ENCODE measurements around the gene TPP1.

DNA sequence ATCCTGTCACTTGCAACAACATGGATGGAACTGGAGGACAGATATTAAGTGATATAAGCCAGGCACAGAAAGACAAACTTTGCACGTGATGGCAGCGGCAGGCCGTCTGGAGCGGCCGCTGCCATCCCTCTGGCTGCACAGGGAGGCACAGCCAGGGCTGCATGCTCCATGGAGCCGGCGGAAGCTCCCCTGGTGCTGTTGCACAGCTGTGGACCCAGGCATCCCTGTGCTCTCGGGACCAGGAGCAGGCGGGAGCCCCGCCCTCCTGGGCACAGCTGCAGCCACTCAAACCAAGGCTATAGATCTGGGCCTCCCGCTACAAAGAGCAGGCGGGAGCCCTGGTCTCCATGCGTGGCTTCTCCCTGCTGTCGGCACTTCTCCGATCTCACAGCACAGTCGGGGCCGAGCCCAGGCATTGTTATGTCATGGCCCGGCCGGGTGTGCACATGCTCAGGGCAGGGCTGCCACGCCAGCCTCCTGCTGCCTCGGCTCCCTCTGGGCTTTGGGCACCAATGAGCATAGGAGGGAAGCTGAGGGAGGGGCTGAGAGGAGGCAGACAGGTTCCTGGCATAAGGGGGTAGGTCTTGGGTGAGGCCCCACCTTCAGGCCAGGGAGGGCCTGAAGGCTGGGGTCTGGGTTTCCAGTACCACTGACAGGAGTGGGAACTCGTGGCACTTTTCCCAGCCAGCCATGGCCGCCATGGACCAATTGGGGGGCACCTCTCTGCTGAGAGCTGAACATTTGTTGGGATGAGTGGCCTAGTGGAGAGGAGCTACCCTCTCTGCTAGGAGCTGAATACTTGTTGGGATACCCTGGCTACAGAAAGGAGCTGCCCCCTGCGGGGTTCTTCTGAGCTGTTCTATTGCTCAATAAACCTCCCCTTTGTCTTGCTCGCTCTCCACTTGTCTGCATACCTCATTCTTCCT, 32.5 kb downstream of the TPP1 start:
- TF ChIP-seq, protein P1, sequence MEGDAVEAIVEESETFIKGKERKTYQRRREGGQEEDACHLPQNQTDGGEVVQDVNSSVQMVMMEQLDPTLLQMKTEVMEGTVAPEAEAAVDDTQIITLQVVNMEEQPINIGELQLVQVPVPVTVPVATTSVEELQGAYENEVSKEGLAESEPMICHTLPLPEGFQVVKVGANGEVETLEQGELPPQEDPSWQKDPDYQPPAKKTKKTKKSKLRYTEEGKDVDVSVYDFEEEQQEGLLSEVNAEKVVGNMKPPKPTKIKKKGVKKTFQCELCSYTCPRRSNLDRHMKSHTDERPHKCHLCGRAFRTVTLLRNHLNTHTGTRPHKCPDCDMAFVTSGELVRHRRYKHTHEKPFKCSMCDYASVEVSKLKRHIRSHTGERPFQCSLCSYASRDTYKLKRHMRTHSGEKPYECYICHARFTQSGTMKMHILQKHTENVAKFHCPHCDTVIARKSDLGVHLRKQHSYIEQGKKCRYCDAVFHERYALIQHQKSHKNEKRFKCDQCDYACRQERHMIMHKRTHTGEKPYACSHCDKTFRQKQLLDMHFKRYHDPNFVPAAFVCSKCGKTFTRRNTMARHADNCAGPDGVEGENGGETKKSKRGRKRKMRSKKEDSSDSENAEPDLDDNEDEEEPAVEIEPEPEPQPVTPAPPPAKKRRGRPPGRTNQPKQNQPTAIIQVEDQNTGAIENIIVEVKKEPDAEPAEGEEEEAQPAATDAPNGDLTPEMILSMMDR (IDR thresholded peaks at IDR 0.05; ENCODE audit: low read length) = no peak
- no peak for TF ChIP-seq EZH2phosphoT487 (IDR thresholded peaks at IDR 0.05; ENCODE audit: low read length)
